HEK293 (cell line): Measurements from ENCODE around the gene STEAP2.

Experiments
- CTCF ChIP-seq: fragments of 450-650 bp; formaldehyde crosslinking; IDR thresholded peaks from 2 replicates; pipeline ENCODE4 v1.5.1; 2016; ENCODE audit warnings: missing biosample characterization, missing genetic modification characterization
- KLF9 ChIP-seq: fragments of 450-650 bp; formaldehyde crosslinking; IDR thresholded peaks from 2 replicates; pipeline ENCODE4 v1.5.1; 2016; ENCODE audit warnings: missing biosample characterization, missing genetic modification characterization, low read depth
- ZBTB6 ChIP-seq: fragments of 450-650 bp; formaldehyde crosslinking; IDR thresholded peaks from 2 replicates; pipeline ENCODE4 v1.5.1; 2017; ENCODE audit warnings: missing biosample characterization, missing genetic modification characterization
- ZNF302 ChIP-seq: fragments of 450-650 bp; formaldehyde crosslinking; IDR thresholded peaks from 2 replicates; pipeline ENCODE4 v1.5.1; 2016; ENCODE audit warnings: missing biosample characterization, missing genetic modification characterization, low read depth
- ZNF501 ChIP-seq: fragments of 450-650 bp; formaldehyde crosslinking; IDR thresholded peaks from 2 replicates; pipeline ENCODE4 v1.5.1; 2016; ENCODE audit warnings: missing biosample characterization, missing genetic modification characterization
- ZNF707 ChIP-seq: fragments of 450-650 bp; formaldehyde crosslinking; IDR thresholded peaks from 2 replicates; pipeline ENCODE4 v1.5.1; 2016; ENCODE audit warnings: missing biosample characterization, missing genetic modification characterization
- ZSCAN30 ChIP-seq: fragments of 450-650 bp; IDR thresholded peaks from 2 replicates; pipeline ENCODE4 v1.5.1; 2018; ENCODE audit warnings: missing biosample characterization, mild to moderate bottlenecking, missing genetic modification characterization, moderate library complexity
- ZSCAN4 ChIP-seq: fragments of 450-650 bp; formaldehyde crosslinking; IDR thresholded peaks from 2 replicates; pipeline ENCODE4 v1.5.1; 2017; ENCODE audit warnings: missing biosample characterization, missing genetic modification characterization

- TF ChIP-seq ZNF302 (tag by site-specific recombination) (no peak), ZBTB6 (no peak), KLF9 (no peak), ZSCAN30 (tag by site-specific recombination) (no peak), ZSCAN4 (tag by site-specific recombination) (no peak), ZNF501 (tag by site-specific recombination) (no peak), ZNF707 (tag by site-specific recombination) (no peak), CTCF (tag by site-specific recombination) (no peak)
Observed at GRCh38 chr7:90212149-90212495, 582 bp downstream of the STEAP2 start.
